OCI-LY3 (cell line): ENCODE data around the gene HDAC4.

Experiments used
- H2AFZ ChIP-seq: fragments of 200-600, 300-600 bp; shearing (Covaris generic); 2 replicates; pipeline ENCODE4 v1.6.0; 2014; ENCODE audit warnings: antibody characterized with exemption, low read depth, low read length
- H3K27ac ChIP-seq: fragments of 200-600, 300-600 bp; sonication (generic); 2 replicates; pipeline ENCODE4 v1.5.1; 2014; ENCODE audit warnings: mild to moderate bottlenecking, low read length, moderate library complexity, mixed read lengths
- H3K27me3 ChIP-seq: fragments of 200-600, 300-600 bp; sonication (generic); 2 replicates; pipeline ENCODE4 v1.6.1; 2014; ENCODE audit warnings: low read depth, low read length, mixed read lengths
- H3K36me3 ChIP-seq: fragments of 200-600, 300-600 bp; sonication (generic); replicated peaks from 2 replicates; pipeline ENCODE3; 2014; ENCODE audit warnings: low read depth, low read length, mixed read lengths
- H3K4me1 ChIP-seq: fragments of 300-600, 200-600 bp; sonication (generic); 2 replicates; pipeline ENCODE4 v1.6.1; 2014; ENCODE audit warnings: low read length, mixed read lengths
- H3K4me2 ChIP-seq: fragments of 200-600, 300-600 bp; sonication (generic); 2 replicates; pipeline ENCODE4 v1.6.1; 2014; ENCODE audit warnings: low read length, mixed read lengths
- H3K4me3 ChIP-seq: fragments of 300-600, 200-600 bp; sonication (generic); 2 replicates; pipeline ENCODE4 v1.5.1; 2014; ENCODE audit warnings: antibody characterized with exemption, mild to moderate bottlenecking, low read length, moderate library complexity
- H3K79me2 ChIP-seq: fragments of 300-600, 200-600 bp; shearing (Covaris generic); 2 replicates; pipeline ENCODE4 v1.6.1; 2014; ENCODE audit warnings: mild to moderate bottlenecking, low read length, mixed read lengths
- H3K9ac ChIP-seq: fragments of 300-600, 200-600 bp; shearing (Covaris generic); 2 replicates; pipeline ENCODE4 v1.6.0; 2014; ENCODE audit warnings: mild to moderate bottlenecking, low read length, moderate library complexity
- H3K9me3 ChIP-seq: fragments of 200-600, 300-600 bp; shearing (Covaris generic); 2 replicates; pipeline ENCODE4 v1.6.1; 2014; ENCODE audit warnings: low read length, mixed read lengths; ENCODE audit not compliant: insufficient read depth
- H4K20me1 ChIP-seq: fragments of 200-600, 300-600 bp; sonication (generic); 2 replicates; pipeline ENCODE4 v1.6.1; 2016; ENCODE audit warnings: low read length, mixed read lengths; ENCODE audit not compliant: insufficient read depth
- CTCF ChIP-seq: fragments of 200-600, 300-600 bp; sonication (generic); IDR thresholded peaks from 2 replicates; pipeline ENCODE4 v1.5.1; 2014; ENCODE audit warnings: antibody characterized with exemption, low read length, low read depth
- EZH2phosphoT487 ChIP-seq: fragments of 200-600 bp; shearing (Covaris generic); IDR thresholded peaks from 2 replicates; pipeline ENCODE4 v1.6.1; 2018; ENCODE audit warnings: antibody characterized with exemption, mixed run types, low read depth

The HDAC4 gene

GRCh38 chr2:239158641-239159475 is 242.0 kb downstream of the HDAC4 start:
- Histone ChIP-seq H3K27ac (no peak overlapping the region), H3K79me2 (no peaks in the 10 kb centered on the region), H3K36me3 (no peaks in the 10 kb centered on the region), H3K4me3 (no peak overlapping the region), H3K4me2 (no peak overlapping the region), H3K4me1 (peaks cover 17% of the 10 kb centered on the region), H2AFZ (no peak overlapping the region), H3K9ac (no peak overlapping the region), H4K20me1 (no peaks in the 10 kb centered on the region), H3K9me3 (no peaks in the 10 kb centered on the region), H3K27me3 (no peaks in the 10 kb centered on the region)
- TF ChIP-seq EZH2phosphoT487: no peak

DNA sequence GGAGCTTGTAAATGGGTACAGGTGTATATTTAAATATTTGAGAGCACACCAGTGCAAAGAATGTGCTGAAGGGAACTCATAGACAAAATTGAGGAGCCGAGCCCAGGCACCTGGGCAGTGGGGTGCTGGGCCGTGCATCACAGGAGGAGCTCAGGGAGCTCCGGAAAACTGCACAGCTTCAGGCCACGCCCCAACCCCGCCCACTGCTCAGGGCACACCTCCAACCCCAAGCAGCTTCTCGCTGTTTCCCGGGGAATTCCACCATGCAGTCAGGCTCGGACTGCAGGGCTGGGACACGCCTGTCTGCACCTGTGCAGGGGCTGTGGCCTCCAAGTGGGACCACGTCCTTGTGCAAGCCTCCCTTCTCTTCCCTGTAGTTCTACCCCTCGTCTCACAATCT is 243.0 kb downstream of the HDAC4 start:
- no peak for TF ChIP-seq EZH2phosphoT487
- Histone ChIP-seq H3K36me3 (no peaks in the 10 kb centered on the region), H3K27me3 (no peaks in the 10 kb centered on the region), H3K4me3 (no peak overlapping the region), H3K79me2 (no peaks in the 10 kb centered on the region), H3K4me1 (peaks cover 9% of the 10 kb centered on the region), H2AFZ (no peak overlapping the region), H4K20me1 (no peaks in the 10 kb centered on the region), H3K9ac (no peak overlapping the region), H3K9me3 (no peaks in the 10 kb centered on the region), H3K27ac (no peak overlapping the region), H3K4me2 (peak overlapping the region; percentile 54)

DNA sequence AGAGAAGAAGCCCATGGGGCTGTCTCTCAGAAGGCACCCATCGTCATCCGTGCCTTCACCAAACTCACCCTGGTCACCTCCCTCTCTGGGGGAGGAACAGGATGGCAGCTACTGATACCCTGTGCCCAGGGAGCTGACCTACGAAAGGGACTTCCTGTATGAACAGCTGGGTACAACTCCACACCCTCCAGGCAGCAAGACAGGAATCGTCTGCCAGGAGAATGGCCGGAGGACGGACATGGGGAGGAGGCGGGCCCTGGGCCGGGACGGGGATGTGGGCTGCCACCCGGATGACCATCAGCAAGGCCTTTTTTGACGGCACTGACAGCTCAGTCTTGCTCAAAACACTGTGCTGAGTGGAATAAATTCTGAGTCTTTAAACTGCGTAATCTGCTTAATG is 243.6 kb downstream of the HDAC4 start:
- Histone ChIP-seq H3K4me1 (peaks cover 9% of the 10 kb centered on the region), H3K4me2 (no peak overlapping the region; the same call in 1 of the 2 replicates), H3K36me3 (no peaks in the 10 kb centered on the region), H3K4me3 (no peak overlapping the region), H3K9me3 (no peaks in the 10 kb centered on the region), H4K20me1 (no peaks in the 10 kb centered on the region), H3K79me2 (no peaks in the 10 kb centered on the region), H3K9ac (no peak overlapping the region), H3K27me3 (no peaks in the 10 kb centered on the region), H3K27ac (no peak overlapping the region), H2AFZ (no peak overlapping the region)
- TF ChIP-seq EZH2phosphoT487 (no peak), CTCF (no peak)

GRCh38 chr2:239156516-239157265 is 244.1 kb downstream of the HDAC4 start:
- no peaks in the 10 kb centered on the region for H3K36me3 ChIP-seq
- H3K9ac ChIP-seq: no peak overlapping the region
- H3K9me3 ChIP-seq: no peaks in the 10 kb centered on the region
- no peaks in the 10 kb centered on the region for H4K20me1 ChIP-seq
- no peak overlapping the region for H3K4me2 ChIP-seq
- peaks cover 9% of the 10 kb centered on the region for H3K4me1 ChIP-seq
- no peak overlapping the region for H2AFZ ChIP-seq
- H3K79me2 ChIP-seq: no peaks in the 10 kb centered on the region
- H3K27me3 ChIP-seq: no peaks in the 10 kb centered on the region
- no peak overlapping the region for H3K4me3 ChIP-seq
- H3K27ac ChIP-seq: no peak overlapping the region
- no peak for TF ChIP-seq EZH2phosphoT487
- no peak for TF ChIP-seq CTCF
